K562 (cell line): ENCODE measurements around the gene DAG1.

ENCODE experiments used
- CCAR2 ChIP-seq: fragments of 200-400 bp; formaldehyde crosslinking; IDR thresholded peaks from 2 replicates; pipeline ENCODE4 v1.6.1; 2017; ENCODE audit warnings: mild to moderate bottlenecking, low read depth, low read length
- CEBPB ChIP-seq: fragments of 450-650 bp; IDR thresholded peaks from 2 replicates; pipeline ENCODE4 v1.6.1; 2016; ENCODE audit warnings: missing genetic modification characterization, missing compliant biosample characterization
- CEBPG ChIP-seq, 3 experiments: fragments of 200-800 bp in 1 of 3; sonication (Bioruptor generic) in 1 of 3; sonication (generic) in 1 of 3; formaldehyde crosslinking in 1 of 3; IDR thresholded peaks in 2 of 3; conservative IDR thresholded peaks in 1 of 3; 2 replicates each; pipeline versions ENCODE4 v1.6.1 to v1.8.0; 2016 to 2022; ENCODE audit warnings: missing compliant biosample characterization in 2 of 3, missing genetic modification characterization in 2 of 3, mild to moderate bottlenecking in 1 of 3, missing genetic modification reagents in 1 of 3
- CTCF ChIP-seq, 3 experiments: IDR thresholded peaks in 2 of 3; conservative IDR thresholded peaks in 1 of 3; 2 replicates each; pipeline ENCODE4 v1.5.1; 2011 to 2012; ENCODE audit warnings: low read length in 3 of 3, mild to moderate bottlenecking in 3 of 3, control low read depth in 2 of 3, improper control_type of control experiment in 1 of 3, inconsistent platforms in 1 of 3, low read depth in 1 of 3, mixed read lengths in 1 of 3, moderate library complexity in 1 of 3; ENCODE audit not compliant: insufficient read depth in 2 of 3
- EP300 ChIP-seq: IDR thresholded peaks from 2 replicates; pipeline ENCODE4 v1.6.1; 2012; ENCODE audit warnings: low read length, improper control_type of control experiment
- ETS1 ChIP-seq: conservative IDR thresholded peaks from 2 replicates; pipeline ENCODE4 v1.6.1; 2011; ENCODE audit warnings: low read depth, mild to moderate bottlenecking, low read length; ENCODE audit not compliant: control insufficient read depth
- HDAC1 ChIP-seq, 2 experiments: fragments of 450-650 bp; IDR thresholded peaks; 2 replicates each; pipeline ENCODE4 v1.6.1; 2016 to 2017; ENCODE audit warnings: inconsistent platforms in 1 of 2, mild to moderate bottlenecking in 1 of 2, moderate library complexity in 1 of 2
- TAF7 ChIP-seq: fragments of 450-650 bp; IDR thresholded peaks from 2 replicates; pipeline ENCODE4 v1.6.1; 2016; ENCODE audit warnings: missing genetic modification characterization, missing compliant biosample characterization
- ZNF311 ChIP-seq: fragments of 250-450 bp; sonication (Bioruptor Pico); IDR thresholded peaks from 2 replicates; pipeline ENCODE4 v1.4.0; 2020; ENCODE audit warnings: mild to moderate bottlenecking, moderate library complexity
- ZNF785 ChIP-seq: fragments of 250-450 bp; sonication (Bioruptor Pico); IDR thresholded peaks from 2 replicates; pipeline ENCODE4 v1.4.0; 2020; ENCODE audit warnings: mild to moderate bottlenecking
- TF ChIP-seq, protein P1 (sequence below): fragments of 450-650 bp; IDR thresholded peaks from 2 replicates; pipeline ENCODE4 v1.7.0; 2016; ENCODE audit warnings: borderline replicate concordance

DNA sequence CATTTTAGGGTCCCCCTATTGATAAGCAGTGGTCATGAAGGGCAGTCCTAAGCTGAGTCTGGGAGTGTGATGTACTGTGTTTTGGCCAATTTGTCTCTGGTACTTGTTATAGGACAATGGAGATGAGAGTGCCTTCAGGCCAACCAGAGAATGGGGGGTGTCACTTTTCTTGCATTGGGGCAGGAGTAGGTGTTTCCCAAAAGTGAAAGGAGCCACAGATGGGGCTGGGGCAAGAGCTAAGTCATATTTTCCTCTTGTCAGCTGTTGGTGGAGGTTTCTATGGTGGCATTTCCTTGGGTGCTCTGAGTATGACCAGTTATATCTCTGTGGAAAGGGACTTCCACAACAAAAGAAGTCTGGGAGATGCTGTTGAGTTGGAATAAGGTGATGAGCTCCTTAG lies 59.5 kb downstream of the DAG1 start:
- no peak for TF ChIP-seq CTCF (IDR thresholded peaks at IDR 0.05 in 2 of 3, conservative IDR thresholded peaks at IDR 0.05 in 1 of 3; ENCODE audit: insufficient read depth in 2 of 3, low read depth in 1 of 3, low read length in 3 of 3)
- no peak for TF ChIP-seq HDAC1 (IDR thresholded peaks at IDR 0.05)
- no peak for TF ChIP-seq ETS1
- TF ChIP-seq CEBPB (tag): no peak
- no peak for TF ChIP-seq TAF7
- TF ChIP-seq CCAR2: no peak
- no peak for TF ChIP-seq ZNF311 (CRISPR knock-in tag)
- TF ChIP-seq CEBPG (CRISPR knock-in tag; IDR thresholded peaks at IDR 0.05): no peak
- no peak for TF ChIP-seq CEBPG (tag; conservative IDR thresholded peaks at IDR 0.05 in 1 of 2, IDR thresholded peaks at IDR 0.05 in 1 of 2)
- no peak for TF ChIP-seq ZNF785 (CRISPR knock-in tag)
- no peak for TF ChIP-seq EP300
- TF ChIP-seq, protein P1, sequence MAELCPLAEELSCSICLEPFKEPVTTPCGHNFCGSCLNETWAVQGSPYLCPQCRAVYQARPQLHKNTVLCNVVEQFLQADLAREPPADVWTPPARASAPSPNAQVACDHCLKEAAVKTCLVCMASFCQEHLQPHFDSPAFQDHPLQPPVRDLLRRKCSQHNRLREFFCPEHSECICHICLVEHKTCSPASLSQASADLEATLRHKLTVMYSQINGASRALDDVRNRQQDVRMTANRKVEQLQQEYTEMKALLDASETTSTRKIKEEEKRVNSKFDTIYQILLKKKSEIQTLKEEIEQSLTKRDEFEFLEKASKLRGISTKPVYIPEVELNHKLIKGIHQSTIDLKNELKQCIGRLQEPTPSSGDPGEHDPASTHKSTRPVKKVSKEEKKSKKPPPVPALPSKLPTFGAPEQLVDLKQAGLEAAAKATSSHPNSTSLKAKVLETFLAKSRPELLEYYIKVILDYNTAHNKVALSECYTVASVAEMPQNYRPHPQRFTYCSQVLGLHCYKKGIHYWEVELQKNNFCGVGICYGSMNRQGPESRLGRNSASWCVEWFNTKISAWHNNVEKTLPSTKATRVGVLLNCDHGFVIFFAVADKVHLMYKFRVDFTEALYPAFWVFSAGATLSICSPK: no peak
